Nucleus accumbens (tissue), 56 donors: ENCODE results near the gene JPH3.
"Not testable (repeated sequence)": the region's sequence is repeated elsewhere in the genome, so short reads cannot be mapped to it uniquely, and the experiment has no call there.

Source experiments
- DNase-seq, 56 donors: peaks; one replicate each; lab custom pipeline; 2025; lab: John Stamatoyannopoulos, UW

Gene JPH3

DNA sequence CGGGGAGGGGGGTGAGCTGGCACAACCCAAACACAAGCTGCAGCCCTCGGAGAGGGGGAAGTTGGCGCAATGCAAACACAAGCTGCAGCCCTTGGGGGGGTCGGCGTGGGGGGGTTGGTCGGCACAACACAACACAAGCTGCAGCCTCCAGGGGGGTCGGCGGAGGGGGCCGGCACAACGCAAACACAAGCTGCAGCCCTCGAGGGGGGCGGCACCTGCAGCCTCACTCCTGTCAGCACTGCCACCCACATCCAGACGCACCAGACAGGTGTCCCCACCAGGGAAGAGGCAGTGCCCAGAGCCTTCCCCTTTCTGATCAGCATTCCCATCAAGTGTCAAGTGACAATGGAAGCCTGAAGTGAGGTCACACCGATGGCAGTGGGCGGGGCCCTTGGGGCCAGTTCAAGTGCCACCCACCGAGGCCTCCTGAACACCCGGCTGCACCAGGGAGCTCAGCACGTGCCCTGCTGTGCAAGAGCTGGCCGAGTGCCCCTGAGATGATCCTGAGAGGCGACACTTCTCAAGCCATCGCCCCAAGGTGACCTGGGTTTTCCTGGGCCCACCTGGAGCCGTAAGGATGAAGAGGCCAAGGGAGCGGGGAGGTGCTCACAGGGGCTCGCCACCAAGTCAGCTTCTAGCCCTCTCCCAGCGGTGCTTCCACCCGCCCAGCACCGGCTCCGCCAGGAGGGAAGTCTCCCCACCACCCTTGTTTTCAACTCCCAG is 104.1 kb downstream of the JPH3 start:
- peak in 3 of 56 donors; percentile 2 to 68 (median 34) for DNase-seq

DNA sequence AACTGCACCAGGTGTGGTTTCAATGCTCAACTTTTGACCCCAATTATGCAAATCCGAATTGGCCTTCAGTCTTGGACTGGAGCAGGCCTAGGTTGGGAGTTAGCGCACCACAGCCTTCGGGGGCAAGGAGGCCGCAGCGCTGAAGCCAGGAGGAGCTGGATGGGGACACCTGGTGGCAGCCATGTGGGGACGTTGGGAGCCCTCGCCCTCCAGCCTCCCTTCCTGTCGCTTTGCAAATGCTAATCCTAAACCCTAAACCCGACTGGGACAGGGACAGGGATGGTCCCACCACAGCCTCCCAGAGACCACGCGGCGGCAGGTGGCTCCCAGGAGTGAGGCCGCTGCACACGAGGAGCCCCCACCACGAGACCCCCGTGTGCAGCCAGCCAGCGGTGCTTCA is 104.8 kb downstream of the JPH3 start:
- DNase-seq: no peak

DNA sequence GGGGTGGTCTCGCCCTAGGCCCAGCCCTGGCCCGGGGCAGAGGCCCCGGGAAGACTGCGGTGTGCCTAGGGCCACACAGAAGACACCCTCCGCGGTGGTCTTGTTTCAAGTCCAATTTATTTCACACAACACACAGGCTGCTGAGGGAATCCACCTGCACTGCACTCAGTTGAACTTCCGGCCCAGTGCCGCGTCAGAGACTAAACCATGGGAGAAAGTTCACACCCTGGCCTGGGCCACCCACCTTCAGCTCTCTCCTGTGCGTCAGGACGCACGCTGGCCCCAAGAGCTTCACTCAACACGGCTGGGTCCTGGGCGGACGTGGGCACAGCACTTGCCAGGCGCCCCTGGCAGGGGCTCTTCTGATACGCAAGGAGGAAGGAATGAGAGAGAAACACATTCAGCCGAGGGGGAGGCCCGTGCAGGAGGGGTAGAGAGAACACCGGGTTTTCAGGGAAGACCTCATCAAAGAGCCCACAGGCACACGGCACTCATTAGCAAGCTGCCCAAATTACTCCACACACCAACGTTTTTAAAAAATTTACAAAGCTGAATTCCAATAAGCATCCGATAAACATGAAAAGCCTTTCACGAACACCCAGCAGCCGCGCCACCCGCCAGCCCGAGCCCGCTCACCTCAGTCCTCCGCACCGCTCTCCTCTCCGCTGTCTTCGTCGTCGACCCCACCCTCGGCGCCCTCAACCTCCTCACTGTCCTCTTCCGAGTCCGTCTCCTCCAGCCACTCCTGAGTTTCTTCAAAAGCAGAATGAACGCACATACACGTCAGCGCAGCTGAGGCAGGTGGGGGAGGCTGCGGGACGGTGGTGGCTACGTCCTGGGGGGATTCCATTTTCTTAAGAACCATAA is 105.6 kb downstream of the JPH3 start:
- no peak for DNase-seq

DNA sequence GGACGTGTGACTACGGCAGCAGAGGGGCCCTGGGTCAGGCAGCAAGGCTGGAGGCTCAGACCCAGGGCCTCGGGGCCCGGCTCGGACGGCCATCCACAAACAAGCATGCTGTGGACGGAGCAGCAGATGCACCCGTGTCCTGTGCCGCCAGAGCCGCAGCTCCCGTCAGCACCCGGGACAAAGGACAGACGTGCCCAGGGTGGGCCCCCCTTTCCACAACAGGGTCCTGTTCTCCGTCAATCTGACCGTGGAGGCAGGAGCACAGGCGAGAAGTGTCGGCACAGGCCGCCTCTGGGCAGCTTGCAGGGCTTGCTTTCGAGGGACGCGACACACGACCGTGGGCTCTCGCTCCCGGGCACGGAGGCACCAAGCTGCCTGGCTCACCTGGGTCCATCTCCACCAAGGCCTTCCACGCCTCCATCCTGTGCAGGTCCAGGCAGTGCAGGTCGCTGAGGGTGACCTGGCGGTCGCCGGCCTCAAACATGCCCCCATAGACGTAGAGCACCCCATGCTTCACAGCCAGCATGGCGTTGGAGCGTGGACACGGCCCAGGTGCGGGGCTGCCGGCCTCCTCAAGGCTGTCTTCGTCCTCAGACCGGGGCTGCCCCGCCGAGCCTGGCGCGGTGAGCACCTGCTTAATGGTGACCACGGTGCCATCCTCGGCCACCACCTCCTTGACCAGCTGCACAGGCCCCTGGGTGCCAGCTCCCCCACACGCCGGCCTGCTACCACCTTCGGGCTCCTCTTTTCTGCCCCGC is 106.8 kb downstream of the JPH3 start:
- no peak for DNase-seq

DNA sequence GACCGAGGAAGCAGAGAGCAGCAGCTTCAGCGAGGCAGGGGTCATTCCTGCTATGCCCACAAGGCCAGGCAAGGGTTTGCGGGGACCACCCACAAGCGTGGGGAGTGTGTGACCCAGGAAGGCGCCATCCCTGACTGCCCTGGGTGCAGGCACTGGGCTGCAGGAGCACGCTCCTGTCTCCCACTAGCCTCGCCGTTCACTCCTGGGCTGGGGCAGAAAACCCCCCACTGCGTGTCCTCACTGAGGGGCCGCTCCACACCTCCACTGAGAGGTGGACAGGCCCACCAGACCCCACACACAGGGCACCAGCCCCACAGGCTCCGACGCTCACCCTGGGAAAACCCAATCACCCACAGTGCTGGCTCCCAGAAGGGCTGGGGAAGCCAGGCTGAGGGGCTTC is 107.4 kb downstream of the JPH3 start:
- DNase-seq: no peak

DNA sequence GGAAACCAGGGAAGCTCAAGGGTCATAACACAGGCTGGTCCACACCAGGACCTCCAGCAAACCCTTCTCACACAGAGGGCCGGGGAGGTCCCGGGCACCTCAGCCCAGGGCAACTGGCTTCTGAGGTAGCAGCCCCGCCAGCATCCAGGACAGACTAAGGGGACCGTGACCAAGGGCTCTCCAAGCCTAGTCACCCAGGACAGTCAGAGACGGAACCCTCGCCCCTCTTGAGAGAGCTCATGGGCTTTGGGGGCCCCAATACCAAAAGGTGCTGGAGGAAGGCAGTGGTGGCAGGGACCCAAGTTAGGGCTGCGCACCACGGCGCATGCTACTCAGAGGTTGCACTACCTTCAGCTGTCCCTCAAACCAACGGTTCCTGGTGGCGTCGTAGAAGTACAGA is 108.6 kb downstream of the JPH3 start:
- DNase-seq: no peak

DNA sequence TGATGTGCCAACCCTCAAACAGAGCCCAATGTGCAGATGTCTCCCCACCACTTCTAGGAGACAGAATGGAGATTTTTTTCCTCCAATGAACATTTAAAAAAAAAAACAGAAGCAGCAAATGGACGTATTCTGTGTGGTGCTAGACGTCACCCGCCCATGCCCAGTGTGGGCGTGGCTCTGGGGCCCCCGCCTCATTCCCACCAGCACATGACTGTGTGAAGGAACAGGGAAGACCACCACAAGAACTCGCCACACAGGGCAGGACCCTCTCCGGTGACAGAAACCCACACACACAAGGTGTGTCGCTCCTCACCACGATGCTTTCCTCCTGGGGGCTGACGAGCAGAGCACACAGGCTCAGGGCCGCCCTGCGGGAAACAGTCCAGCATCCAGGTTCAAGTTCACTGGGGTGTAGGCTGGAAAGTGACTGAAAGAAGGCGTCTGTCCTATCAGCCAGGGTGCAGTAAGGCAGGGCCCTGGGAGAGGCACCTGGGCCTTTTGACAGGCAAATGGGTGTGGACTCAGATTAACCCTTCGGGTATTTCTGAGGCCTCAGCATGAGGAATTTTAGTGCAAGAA is 110.0 kb downstream of the JPH3 start:
- DNase-seq: no peak

DNA sequence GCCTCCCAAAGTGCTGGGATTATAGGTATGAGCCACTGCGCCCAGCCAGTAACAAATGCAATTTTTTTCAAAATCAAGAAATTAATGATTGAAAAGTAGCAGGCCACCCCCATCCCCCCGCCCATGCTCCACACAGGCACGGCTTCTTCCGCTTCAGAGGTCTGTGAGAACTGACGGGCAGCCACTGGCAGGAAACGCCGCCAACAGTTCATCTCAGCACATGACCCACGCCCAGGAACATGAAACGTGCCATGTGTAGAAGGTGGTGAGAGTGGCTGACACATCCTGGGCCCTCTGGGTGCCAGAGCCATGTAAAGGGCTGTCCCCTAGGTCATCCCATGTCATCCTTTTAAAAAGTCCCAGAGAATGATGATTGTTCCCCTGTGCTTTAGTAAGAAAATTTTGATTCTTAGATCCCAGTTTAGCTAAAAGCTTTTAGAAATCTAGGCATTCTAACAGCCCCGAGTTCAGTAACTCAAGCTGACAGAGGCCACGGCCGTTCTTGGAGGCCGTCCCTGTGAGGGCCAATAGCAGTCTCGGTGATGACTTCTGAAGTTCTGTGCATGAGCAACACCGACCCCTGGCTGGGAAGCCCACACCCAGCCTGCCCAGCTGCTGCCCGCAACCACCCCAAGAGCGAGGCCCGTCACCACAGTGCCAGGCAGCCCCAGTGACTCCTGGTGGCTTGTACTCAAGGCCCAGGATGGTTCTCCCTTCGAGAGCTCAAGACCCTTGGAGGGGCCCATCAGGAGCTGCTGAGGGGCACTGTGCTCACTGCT is 111.3 kb downstream of the JPH3 start:
- no peak for DNase-seq

DNA sequence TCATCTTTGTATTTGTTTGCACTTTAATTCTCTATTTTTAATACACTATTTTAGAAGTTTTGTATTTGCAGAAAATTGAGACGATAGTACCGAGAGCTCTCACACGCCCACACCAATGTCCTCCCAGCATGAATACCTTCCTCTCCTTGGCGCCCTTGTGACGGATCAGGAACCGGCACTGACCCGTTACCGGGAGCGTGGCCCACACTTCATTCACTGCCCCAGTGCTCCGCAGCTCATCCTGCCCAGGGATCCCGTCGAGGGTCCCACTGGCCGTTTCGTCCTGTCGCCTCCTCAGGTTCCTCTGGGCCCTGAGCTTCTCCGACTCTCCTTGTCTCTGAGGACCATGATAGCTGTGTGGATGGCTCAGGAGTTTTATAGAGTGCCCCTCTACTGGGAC is 112.9 kb downstream of the JPH3 start:
- no peak for DNase-seq

DNA sequence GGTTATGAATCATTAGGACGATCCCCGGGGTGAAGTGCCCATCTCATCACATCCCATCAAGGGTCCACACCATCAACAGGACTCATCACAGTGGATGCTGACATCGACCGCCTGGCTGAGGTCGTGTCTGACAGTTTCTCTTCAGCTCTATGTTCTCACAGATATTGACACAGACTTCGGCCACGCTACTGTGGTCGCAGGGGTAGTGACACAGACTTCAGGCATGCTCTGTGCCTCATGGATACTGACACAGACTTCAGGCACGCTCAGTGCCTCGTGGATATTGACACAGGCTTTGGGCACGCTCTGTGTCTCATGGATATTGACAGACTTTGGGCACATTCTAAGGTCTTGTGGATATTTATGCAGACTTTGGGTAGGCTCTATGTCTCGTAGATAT is 113.3 kb downstream of the JPH3 start:
- DNase-seq: no peak

DNA sequence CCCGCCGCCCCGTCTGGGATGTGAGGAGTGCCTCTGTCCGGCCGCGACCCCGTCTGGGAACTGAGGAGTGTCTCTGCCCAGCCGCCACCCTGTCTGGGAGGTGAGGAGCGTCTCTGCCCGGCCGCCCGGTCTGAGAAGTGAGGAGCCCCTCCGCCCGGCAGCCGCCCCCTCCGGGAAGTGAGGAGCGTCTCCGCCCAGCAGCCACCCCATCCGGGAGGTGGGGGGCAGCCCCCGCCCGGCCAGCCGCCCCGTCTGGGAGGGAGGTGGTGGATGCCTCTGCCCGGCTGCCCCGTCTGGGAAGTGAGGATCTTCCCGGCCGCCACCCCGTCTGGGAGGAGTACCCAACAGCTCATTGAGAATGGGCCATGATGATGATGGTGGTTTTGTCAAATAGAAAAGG is 116.5 kb downstream of the JPH3 start:
- not testable (repeated sequence) for DNase-seq

DNA sequence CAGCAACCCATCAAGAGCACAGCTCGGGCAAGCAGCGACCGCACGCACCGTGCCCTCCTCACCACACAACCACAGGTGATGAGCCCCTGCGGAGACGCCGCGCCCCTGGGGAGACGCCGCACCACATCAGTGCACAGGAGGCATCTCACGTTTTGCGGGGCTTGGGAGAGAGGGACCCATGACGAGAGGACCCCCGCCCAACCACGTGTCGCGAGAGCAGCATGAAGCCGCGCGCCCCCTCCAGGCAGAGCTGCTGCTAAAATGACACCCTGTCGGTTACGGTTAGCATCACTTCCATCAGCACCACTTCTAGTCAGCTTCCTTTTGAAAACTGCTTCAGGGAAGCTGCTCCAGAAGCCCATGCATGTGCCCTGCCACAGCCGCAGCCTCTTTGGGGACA is 118.1 kb downstream of the JPH3 start:
- DNase-seq: no peak

DNA sequence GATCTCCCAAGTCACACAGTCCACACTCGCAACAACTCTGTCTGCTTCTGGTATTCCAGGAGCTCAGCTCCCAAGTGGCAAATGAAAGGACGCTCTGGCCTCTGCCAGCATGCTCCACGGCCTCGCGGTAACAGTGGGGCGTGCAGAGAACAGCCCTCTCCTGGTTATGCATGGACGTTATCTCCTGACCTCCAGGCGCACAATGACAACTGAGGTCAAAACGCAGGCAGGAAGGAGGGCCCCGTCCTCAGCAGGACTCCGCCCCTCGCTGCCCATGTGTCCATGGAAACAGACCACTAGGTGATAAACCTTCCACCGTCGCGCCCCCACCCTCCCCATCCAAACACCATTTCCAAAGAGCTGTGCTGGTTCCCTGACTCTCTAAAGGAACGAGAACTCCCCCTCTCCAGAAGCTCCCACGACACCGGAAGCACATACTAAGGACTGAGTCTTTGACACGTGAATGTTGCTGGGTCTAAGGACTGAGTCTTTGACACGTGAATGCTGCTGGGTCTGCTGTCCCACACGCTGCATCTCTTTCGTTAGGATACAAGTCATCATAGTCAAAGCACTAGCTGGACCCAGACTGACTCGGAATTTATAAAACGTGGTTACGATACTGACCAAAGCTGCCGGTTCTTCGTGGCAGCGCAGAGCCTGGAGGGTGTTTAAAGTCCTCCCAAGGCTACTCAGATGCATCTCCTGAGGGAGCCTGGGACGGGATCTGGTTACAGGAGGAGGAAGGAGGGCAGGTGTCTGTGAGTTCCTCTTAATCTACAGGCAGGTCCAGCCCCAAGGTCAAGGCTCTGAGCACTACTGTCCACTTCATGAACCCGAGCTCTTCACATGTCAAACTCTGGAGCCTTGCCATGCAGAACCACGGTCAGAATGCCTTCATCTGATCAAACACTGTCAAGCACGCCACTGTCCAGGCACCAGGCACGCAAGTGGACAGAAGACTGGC is 119.6 kb downstream of the JPH3 start:
- no peak for DNase-seq

DNA sequence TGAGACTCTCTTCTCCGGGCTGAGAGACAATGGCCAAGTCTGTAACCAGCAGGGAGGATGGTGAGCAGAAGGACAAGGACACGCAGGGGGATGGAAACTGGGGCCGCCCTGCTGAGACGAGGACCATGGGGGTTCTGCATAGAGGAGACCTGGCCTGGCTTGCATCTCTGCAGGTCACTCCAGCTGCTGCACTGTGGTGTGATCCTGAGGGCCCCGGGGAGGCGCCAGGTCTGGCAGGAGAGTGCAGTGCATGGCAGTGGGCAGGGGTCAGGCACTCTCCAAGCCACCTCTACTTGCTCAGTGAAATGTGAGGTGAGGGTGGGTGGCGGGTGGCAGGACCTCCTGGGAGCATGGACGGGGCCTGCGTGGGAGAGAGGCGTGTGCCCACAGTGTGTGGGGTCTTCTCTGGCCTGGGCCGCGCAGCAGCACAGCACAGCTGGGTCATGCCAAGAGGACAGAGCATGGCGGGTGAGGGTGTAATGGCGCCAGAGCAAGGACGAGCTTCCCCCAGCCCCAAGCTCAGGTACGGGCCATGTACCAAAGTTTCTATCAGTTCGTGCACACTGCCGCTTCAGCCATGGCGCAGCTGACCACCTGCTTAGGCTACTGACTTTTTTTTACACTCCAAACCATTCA is 120.4 kb downstream of the JPH3 start:
- peak in 2 of 56 donors; percentile 30 to 50 for DNase-seq

DNA sequence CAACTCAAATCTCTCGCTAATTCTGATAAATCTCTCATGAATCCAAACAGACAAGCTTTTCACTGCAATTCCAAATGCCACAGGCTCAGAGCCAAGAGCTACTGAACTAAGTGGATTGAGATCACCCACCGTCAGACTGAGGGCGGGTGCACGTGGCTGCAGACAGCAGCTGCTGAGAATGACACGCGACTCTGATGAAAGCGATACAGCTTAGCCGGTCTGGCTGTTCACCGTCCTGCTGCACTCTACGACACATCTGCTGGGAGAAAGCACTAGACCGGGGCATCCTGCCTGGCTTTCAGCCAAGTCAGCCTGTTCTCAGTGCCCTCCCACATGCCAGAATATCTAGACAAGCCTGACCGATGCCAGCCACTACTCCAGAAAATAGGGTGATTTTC is 120.9 kb downstream of the JPH3 start:
- peak in 54 of 56 donors; percentile 10 to 93 (median 81) for DNase-seq

DNA sequence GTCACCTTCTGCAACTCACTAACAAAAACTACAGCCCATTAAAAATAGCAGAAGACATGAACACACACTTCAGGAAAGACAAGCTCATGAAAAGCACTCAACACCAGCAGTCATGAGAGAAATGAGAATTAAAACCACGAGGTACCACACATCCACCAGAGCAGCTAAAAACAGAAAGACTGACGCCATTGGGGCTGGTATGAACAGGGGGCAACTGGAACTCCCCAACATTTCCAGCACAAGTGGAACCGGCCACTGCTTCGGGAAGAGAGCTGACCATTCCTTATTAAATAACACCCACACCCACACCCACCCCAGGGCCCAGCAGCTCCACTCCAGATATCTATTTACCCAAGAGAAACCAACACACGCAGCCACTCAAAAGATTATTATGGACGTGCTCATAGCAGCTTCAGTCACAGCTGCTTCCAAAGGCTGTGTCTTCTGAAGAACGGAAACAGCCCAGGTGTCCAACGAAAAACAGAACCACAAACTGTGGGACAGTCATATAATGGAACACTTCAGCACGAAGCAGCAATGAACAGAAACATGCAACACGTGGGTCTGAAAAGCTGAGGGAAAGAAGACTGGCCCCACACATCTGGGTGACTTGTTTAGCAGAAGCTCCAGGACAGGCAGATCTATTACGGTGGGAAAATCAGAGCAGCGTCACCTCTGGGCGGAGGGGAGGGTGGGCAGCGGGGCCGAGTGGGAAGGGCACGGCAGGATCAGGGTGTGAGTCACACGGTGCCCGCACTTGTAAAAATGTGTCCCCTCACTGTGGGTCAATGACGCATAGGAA is 122.4 kb downstream of the JPH3 start:
- DNase-seq: no peak

DNA sequence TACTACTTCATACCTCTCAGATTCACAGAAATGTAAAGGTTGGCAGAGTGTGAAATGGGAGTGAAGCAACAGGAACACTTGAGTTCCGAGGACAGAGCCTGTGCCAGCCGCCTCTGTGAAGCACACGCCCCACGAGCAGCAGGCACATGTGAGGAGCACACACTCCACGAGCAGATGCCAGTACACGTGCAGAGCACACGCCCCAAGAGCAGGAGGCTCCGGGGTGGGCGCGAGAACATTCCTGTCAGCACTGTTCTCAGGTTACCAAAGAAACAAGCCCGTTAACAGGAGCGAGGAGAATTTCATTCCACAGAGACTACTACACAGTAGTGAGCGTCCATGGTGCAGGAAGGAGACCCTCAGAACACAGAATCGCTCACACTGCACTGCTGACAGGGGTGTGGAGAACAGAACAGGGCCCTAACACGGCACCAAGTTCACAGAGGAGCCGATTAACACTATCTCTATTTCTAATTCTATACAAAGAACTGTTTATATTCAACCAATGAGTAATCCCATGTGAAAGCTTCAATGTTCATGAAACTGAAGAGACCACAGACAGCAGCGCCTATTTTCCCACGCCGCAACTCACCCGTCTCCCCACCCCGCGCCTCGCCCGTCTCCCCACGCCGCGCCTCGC is 123.4 kb downstream of the JPH3 start:
- DNase-seq: peak in 23 of 56 donors; percentile 8 to 76 (median 34)
